ENCODE data around the gene DBNDD1. TPM values are rescaled to one million over a fixed set of nuclear protein-coding genes. Genes with fewer than 3 reads are reported as not detected.

Gene DBNDD1
- total RNA-seq, 1 experiment from 2014 or later: 75.0 TPM

DNA sequence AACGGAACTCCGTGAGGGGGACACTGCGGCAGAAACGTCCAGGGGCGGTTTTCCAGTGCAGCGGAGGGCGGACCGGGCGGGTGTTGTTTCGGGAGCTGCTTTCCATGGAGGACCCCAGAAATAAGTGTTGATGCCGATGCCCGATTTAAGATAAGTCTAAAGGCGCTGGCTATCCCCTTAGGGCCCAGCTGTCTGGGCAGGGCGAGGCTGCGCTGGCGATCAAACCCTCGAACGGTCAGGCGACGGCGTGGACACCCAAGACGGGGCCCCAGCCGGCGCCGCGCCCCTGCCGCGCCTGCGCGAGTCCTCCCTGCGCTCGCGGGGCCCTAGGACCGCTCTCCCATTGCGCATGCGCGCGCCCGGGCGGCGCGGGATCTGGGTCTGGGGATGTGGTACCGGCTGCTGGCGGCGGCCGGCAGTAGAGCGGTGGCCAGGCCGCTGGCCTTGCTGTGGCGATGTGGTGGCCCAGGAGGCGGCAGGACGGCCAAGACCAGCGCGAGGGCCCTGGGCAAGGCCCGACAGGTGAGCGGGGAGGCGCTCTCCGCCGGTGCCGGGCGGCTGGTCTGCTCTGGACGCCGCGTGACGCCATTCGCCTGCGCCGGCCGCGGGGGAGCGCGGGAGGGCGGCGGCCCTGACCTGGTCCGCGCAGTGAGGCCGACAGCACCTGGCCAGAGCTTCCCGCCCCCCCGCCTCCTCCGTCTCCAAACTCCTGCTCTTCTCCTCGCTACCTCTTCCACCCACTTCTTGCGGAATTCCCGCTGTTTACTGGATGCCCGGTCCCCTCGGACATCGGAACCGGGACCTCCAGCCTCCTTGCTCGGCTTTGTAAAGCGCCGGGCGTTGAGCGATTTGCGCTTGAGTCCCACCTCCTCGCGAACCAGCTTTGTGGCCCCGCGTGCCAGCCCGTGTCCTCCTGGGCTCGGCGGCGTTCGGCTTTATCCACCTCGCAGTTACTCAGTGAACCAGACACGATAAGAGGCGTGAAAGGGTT is 46.7 kb downstream of the DBNDD1 start (continued):
- TF ChIP-seq, protein P1, sequence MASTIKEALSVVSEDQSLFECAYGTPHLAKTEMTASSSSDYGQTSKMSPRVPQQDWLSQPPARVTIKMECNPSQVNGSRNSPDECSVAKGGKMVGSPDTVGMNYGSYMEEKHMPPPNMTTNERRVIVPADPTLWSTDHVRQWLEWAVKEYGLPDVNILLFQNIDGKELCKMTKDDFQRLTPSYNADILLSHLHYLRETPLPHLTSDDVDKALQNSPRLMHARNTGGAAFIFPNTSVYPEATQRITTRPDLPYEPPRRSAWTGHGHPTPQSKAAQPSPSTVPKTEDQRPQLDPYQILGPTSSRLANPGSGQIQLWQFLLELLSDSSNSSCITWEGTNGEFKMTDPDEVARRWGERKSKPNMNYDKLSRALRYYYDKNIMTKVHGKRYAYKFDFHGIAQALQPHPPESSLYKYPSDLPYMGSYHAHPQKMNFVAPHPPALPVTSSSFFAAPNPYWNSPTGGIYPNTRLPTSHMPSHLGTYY (CRISPR knock-in tag; IDR thresholded peaks at IDR 0.05): no peak
- TF ChIP-seq, protein P2, sequence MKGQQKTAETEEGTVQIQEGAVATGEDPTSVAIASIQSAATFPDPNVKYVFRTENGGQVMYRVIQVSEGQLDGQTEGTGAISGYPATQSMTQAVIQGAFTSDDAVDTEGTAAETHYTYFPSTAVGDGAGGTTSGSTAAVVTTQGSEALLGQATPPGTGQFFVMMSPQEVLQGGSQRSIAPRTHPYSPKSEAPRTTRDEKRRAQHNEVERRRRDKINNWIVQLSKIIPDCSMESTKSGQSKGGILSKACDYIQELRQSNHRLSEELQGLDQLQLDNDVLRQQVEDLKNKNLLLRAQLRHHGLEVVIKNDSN (CRISPR knock-in tag; IDR thresholded peaks at IDR 0.05): 0 out of 2 replicates have a peak, but pooled peaks have one; percentile 50
- peak; percentile 89 for TF ChIP-seq SP1 (CRISPR knock-in tag; conservative IDR thresholded peaks at IDR 0.05)
- TF ChIP-seq NR2C2 (CRISPR knock-in tag; IDR thresholded peaks at IDR 0.05): no peak
- no peak for TF ChIP-seq ZNF396 (CRISPR knock-in tag; IDR thresholded peaks at IDR 0.05; ENCODE audit: borderline replicate concordance)
- TF ChIP-seq ZNF423 (CRISPR knock-in tag; IDR thresholded peaks at IDR 0.05): no peak
- no peak for TF ChIP-seq MXD4 (CRISPR knock-in tag; IDR thresholded peaks at IDR 0.05; ENCODE audit: borderline replicate concordance)
- peak; percentile 89; the same call in 1 of the 2 replicates for TF ChIP-seq ETV6 (CRISPR knock-in tag; IDR thresholded peaks at IDR 0.05)
- TF ChIP-seq, protein P3, sequence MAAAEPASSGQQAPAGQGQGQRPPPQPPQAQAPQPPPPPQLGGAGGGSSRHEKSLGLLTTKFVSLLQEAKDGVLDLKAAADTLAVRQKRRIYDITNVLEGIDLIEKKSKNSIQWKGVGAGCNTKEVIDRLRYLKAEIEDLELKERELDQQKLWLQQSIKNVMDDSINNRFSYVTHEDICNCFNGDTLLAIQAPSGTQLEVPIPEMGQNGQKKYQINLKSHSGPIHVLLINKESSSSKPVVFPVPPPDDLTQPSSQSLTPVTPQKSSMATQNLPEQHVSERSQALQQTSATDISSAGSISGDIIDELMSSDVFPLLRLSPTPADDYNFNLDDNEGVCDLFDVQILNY (CRISPR knock-in tag; IDR thresholded peaks at IDR 0.05): peak; percentile 96
- no peak for TF ChIP-seq NR3C1 (CRISPR knock-in tag; conservative IDR thresholded peaks at IDR 0.05; ENCODE audit: low read depth)
- TF ChIP-seq, protein P4, sequence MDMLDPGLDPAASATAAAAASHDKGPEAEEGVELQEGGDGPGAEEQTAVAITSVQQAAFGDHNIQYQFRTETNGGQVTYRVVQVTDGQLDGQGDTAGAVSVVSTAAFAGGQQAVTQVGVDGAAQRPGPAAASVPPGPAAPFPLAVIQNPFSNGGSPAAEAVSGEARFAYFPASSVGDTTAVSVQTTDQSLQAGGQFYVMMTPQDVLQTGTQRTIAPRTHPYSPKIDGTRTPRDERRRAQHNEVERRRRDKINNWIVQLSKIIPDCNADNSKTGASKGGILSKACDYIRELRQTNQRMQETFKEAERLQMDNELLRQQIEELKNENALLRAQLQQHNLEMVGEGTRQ (CRISPR knock-in tag; IDR thresholded peaks at IDR 0.05): no peak
- TF ChIP-seq ZNF317 (CRISPR knock-in tag; IDR thresholded peaks at IDR 0.05; ENCODE audit: borderline replicate concordance, low read depth): no peak; the same call in 1 of the 2 replicates
- TF ChIP-seq TP53 (CRISPR knock-in tag; IDR thresholded peaks at IDR 0.05): 0 out of 2 replicates have a peak, but pooled peaks have one; percentile 77
- no peak for TF ChIP-seq HMGA2 (CRISPR knock-in tag; IDR thresholded peaks at IDR 0.05)
- TF ChIP-seq CREM (CRISPR knock-in tag; IDR thresholded peaks at IDR 0.05): peak; percentile 97
- no peak for TF ChIP-seq ZNF263 (CRISPR knock-in tag; IDR thresholded peaks at IDR 0.05; ENCODE audit: low read depth)
- TF ChIP-seq NFE2L1 (CRISPR knock-in tag; IDR thresholded peaks at IDR 0.05): peak; percentile 76
- TF ChIP-seq, protein P5, sequence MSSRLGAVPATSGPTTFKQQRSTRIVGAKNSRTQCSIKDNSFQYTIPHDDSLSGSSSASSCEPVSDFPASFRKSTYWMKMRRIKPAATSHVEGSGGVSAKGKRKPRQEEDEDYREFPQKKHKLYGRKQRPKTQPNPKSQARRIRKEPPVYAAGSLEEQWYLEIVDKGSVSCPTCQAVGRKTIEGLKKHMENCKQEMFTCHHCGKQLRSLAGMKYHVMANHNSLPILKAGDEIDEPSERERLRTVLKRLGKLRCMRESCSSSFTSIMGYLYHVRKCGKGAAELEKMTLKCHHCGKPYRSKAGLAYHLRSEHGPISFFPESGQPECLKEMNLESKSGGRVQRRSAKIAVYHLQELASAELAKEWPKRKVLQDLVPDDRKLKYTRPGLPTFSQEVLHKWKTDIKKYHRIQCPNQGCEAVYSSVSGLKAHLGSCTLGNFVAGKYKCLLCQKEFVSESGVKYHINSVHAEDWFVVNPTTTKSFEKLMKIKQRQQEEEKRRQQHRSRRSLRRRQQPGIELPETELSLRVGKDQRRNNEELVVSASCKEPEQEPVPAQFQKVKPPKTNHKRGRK (CRISPR knock-in tag; IDR thresholded peaks at IDR 0.05; ENCODE audit: borderline replicate concordance): no peak
- TF ChIP-seq, protein P6, sequence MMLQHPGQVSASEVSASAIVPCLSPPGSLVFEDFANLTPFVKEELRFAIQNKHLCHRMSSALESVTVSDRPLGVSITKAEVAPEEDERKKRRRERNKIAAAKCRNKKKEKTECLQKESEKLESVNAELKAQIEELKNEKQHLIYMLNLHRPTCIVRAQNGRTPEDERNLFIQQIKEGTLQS (CRISPR knock-in tag; conservative IDR thresholded peaks at IDR 0.05): no peak; the same call in 1 of the 2 replicates
- no peak for TF ChIP-seq GRHL2 (CRISPR knock-in tag; IDR thresholded peaks at IDR 0.05; ENCODE audit: insufficient replicate concordance, severe bottlenecking)
- TF ChIP-seq CBFB (CRISPR knock-in tag; IDR thresholded peaks at IDR 0.05; ENCODE audit: low read depth): no peak; the same call in 1 of the 2 replicates
- TF ChIP-seq ZNF219 (CRISPR knock-in tag; IDR thresholded peaks at IDR 0.05; ENCODE audit: borderline replicate concordance): peak; percentile 87; the same call in 1 of the 2 replicates
- TF ChIP-seq, protein P7, sequence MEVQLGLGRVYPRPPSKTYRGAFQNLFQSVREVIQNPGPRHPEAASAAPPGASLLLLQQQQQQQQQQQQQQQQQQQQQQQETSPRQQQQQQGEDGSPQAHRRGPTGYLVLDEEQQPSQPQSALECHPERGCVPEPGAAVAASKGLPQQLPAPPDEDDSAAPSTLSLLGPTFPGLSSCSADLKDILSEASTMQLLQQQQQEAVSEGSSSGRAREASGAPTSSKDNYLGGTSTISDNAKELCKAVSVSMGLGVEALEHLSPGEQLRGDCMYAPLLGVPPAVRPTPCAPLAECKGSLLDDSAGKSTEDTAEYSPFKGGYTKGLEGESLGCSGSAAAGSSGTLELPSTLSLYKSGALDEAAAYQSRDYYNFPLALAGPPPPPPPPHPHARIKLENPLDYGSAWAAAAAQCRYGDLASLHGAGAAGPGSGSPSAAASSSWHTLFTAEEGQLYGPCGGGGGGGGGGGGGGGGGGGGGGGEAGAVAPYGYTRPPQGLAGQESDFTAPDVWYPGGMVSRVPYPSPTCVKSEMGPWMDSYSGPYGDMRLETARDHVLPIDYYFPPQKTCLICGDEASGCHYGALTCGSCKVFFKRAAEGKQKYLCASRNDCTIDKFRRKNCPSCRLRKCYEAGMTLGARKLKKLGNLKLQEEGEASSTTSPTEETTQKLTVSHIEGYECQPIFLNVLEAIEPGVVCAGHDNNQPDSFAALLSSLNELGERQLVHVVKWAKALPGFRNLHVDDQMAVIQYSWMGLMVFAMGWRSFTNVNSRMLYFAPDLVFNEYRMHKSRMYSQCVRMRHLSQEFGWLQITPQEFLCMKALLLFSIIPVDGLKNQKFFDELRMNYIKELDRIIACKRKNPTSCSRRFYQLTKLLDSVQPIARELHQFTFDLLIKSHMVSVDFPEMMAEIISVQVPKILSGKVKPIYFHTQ (CRISPR knock-in tag; IDR thresholded peaks at IDR 0.05): no peak
- TF ChIP-seq, protein P8, sequence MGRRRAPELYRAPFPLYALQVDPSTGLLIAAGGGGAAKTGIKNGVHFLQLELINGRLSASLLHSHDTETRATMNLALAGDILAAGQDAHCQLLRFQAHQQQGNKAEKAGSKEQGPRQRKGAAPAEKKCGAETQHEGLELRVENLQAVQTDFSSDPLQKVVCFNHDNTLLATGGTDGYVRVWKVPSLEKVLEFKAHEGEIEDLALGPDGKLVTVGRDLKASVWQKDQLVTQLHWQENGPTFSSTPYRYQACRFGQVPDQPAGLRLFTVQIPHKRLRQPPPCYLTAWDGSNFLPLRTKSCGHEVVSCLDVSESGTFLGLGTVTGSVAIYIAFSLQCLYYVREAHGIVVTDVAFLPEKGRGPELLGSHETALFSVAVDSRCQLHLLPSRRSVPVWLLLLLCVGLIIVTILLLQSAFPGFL (CRISPR knock-in tag; IDR thresholded peaks at IDR 0.05; ENCODE audit: borderline replicate concordance): peak; percentile 25
- TF ChIP-seq ATF1 (CRISPR knock-in tag; IDR thresholded peaks at IDR 0.05): peak; percentile 91; the same call in 1 of the 2 replicates
- TF ChIP-seq ZNF138 (CRISPR knock-in tag; conservative IDR thresholded peaks at IDR 0.05): no peak

All from WTC11 (cell line).